ENCODE measurements around the gene AGAP1. TPM values are rescaled to one million over a fixed set of nuclear protein-coding genes. Genes with fewer than 3 reads are reported as not detected.

AGAP1 gene
- total and polyA plus RNA-seq, 11 donors: 5.9 to 21.6 (median 18.9) TPM

GRCh38 chr2:236117401-236117800 is 623.6 kb downstream of the AGAP1 start:
- Histone ChIP-seq H3K9me3 (no peaks in the 10 kb centered on the region), H3K36me3 (peaks cover 0 to 20% (median 0%) of the 10 kb centered on the region in 9 donors), H3K4me3 (no peak overlapping the region), H3K27ac (no peak overlapping the region), H3K4me1 (no peaks in the 10 kb centered on the region), H3K27me3 (no peaks in the 10 kb centered on the region)
- no peak for ATAC-seq
- TF ChIP-seq CTCF (IDR thresholded peaks at IDR 0.05): no peak
- TF ChIP-seq POLR2A (IDR thresholded peaks at IDR 0.05): no peak
- no peak for DNase-seq
- WGBS, 4 donors: 92 to 94% (median 93%) methylated on average over 10 of the region's 10 CpGs
- intact Hi-C loops (cut with DNase I): no loop called here

- ATAC-seq (no peak), DNase-seq (no peak)
- Histone ChIP-seq H3K36me3 (peaks cover 0 to 25% (median 0%) of the 10 kb centered on the region in 9 donors), H3K27ac (no peak overlapping the region), H3K4me3 (no peak overlapping the region), H3K4me1 (no peaks in the 10 kb centered on the region), H3K27me3 (no peaks in the 10 kb centered on the region), H3K9me3 (no peaks in the 10 kb centered on the region)
- 68 to 82% (median 79%) methylated on average over 10 of the region's 10 CpGs for WGBS, 4 donors
- intact Hi-C loops (cut with DNase I): no loop called here
- TF ChIP-seq POLR2A (IDR thresholded peaks at IDR 0.05): no peak
- TF ChIP-seq CTCF (IDR thresholded peaks at IDR 0.05): no peak
Measured at GRCh38 chr2:236117861-236118269, 624.0 kb downstream of the AGAP1 start.

- H3K9me3 ChIP-seq: no peaks in the 10 kb centered on the region
- no peak overlapping the region for H3K27ac ChIP-seq
- 91 to 94% (median 93%) methylated on average over 4 of the region's 4 CpGs for WGBS, 4 donors
- TF ChIP-seq POLR2A (IDR thresholded peaks at IDR 0.05): no peak
- no peak for TF ChIP-seq CTCF (IDR thresholded peaks at IDR 0.05)
- no peak for DNase-seq
- ATAC-seq: peak in 1 of 4 donors; percentile 35
- intact Hi-C loops (cut with DNase I): no loop called here
- H3K36me3 ChIP-seq: peaks cover 0 to 36% (median 4%) of the 10 kb centered on the region in 9 donors
- H3K4me1 ChIP-seq: no peaks in the 10 kb centered on the region
- no peak overlapping the region for H3K4me3 ChIP-seq
- no peaks in the 10 kb centered on the region for H3K27me3 ChIP-seq
Measured at GRCh38 chr2:236119003-236119402, 625.2 kb downstream of the AGAP1 start.

GRCh38 chr2:236119476-236119875 is 625.6 kb downstream of the AGAP1 start:
- Histone ChIP-seq H3K27me3 (no peaks in the 10 kb centered on the region), H3K27ac (no peak overlapping the region), H3K36me3 (peaks cover 0 to 41% (median 9%) of the 10 kb centered on the region in 9 donors), H3K4me1 (no peaks in the 10 kb centered on the region), H3K4me3 (no peak overlapping the region), H3K9me3 (no peaks in the 10 kb centered on the region)
- ATAC-seq (no peak), DNase-seq (no peak)
- intact Hi-C loops (cut with DNase I): no loop called here
- WGBS, 4 donors: 87 to 97% (median 91%) methylated on average over 12 to 13 of the region's 13 CpGs
- TF ChIP-seq CTCF (IDR thresholded peaks at IDR 0.05) (no peak), POLR2A (IDR thresholded peaks at IDR 0.05) (no peak)

Measured in heart left ventricle (tissue), 16 donors.